Measurements from ENCODE around the gene DPM3. TPM values are rescaled to one million over a fixed set of nuclear protein-coding genes. Genes with fewer than 3 reads are reported as not detected.

DPM3 gene
- total and polyA plus RNA-seq, 2 of the 13 experiments (the other 11 are each of a cell fraction or from before 2014, with no cell fraction given): 23.2 to 53.4 TPM

- TF ChIP-seq ZNF205 (CRISPR knock-in tag; IDR thresholded peaks at IDR 0.05) (peak; percentile 96), ZNF766 (CRISPR knock-in tag; IDR thresholded peaks at IDR 0.05; ENCODE audit: borderline replicate concordance) (0 out of 2 replicates have a peak, but pooled peaks have one; percentile 52), ZNF782 (CRISPR knock-in tag; IDR thresholded peaks at IDR 0.05; ENCODE audit: borderline replicate concordance) (peak; percentile 87), ATF5 (CRISPR knock-in tag; IDR thresholded peaks at IDR 0.05; ENCODE audit: low read depth) (peak; percentile 53; the same call in 1 of the 2 replicates), GATA4 (IDR thresholded peaks at IDR 0.05; ENCODE audit: borderline replicate concordance, low read depth) (peak; percentile 75; the same call in 1 of the 2 replicates), ATRX (CRISPR knock-in tag; IDR thresholded peaks at IDR 0.05; ENCODE audit: borderline replicate concordance) (no peak), ZNF503 (CRISPR knock-in tag; IDR thresholded peaks at IDR 0.05) (peak; percentile 97), HHEX (CRISPR knock-in tag; IDR thresholded peaks at IDR 0.05) (no peak; the same call in 1 of the 2 replicates), GMEB1 (CRISPR knock-in tag; IDR thresholded peaks at IDR 0.05; ENCODE audit: borderline replicate concordance) (peak; percentile 85), AHDC1 (CRISPR knock-in tag; IDR thresholded peaks at IDR 0.05; ENCODE audit: borderline replicate concordance) (0 out of 2 replicates have a peak, but pooled peaks have one; percentile 54), ZNF234 (CRISPR knock-in tag; conservative IDR thresholded peaks at IDR 0.05) (peak; percentile 89; the same call in 1 of the 2 replicates)
- TF ChIP-seq, protein P1, sequence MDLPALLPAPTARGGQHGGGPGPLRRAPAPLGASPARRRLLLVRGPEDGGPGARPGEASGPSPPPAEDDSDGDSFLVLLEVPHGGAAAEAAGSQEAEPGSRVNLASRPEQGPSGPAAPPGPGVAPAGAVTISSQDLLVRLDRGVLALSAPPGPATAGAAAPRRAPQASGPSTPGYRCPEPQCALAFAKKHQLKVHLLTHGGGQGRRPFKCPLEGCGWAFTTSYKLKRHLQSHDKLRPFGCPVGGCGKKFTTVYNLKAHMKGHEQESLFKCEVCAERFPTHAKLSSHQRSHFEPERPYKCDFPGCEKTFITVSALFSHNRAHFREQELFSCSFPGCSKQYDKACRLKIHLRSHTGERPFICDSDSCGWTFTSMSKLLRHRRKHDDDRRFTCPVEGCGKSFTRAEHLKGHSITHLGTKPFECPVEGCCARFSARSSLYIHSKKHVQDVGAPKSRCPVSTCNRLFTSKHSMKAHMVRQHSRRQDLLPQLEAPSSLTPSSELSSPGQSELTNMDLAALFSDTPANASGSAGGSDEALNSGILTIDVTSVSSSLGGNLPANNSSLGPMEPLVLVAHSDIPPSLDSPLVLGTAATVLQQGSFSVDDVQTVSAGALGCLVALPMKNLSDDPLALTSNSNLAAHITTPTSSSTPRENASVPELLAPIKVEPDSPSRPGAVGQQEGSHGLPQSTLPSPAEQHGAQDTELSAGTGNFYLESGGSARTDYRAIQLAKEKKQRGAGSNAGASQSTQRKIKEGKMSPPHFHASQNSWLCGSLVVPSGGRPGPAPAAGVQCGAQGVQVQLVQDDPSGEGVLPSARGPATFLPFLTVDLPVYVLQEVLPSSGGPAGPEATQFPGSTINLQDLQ (CRISPR knock-in tag; IDR thresholded peaks at IDR 0.05): peak; percentile 96
- TF ChIP-seq, protein P2, sequence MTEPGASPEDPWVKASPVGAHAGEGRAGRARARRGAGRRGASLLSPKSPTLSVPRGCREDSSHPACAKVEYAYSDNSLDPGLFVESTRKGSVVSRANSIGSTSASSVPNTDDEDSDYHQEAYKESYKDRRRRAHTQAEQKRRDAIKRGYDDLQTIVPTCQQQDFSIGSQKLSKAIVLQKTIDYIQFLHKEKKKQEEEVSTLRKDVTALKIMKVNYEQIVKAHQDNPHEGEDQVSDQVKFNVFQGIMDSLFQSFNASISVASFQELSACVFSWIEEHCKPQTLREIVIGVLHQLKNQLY (CRISPR knock-in tag; IDR thresholded peaks at IDR 0.05): peak; percentile 96
Measured at GRCh38 chr1:155125946-155126555, 14.3 kb downstream of the DPM3 start (continued).
